SK-N-SH (cell line): ENCODE data around the gene MAT2A. TPM values are rescaled to one million over a fixed set of nuclear protein-coding genes. Genes with fewer than 3 reads are reported as not detected.

ENCODE experiments used
- CTCF ChIA-PET: fragments of 300-600, 350-600 bp; formaldehyde crosslinking; extraction: SDS; loops from one replicate; lab custom pipeline; 2021; lab: Yijun Ruan, JAX
- POLR2A ChIA-PET: fragments of 350-600 bp; sonication (Branson Sonifier 250); formaldehyde crosslinking; extraction: SDS; loops from one replicate; lab custom pipeline; 2020; ENCODE audit warnings: antibody characterized with exemption, inconsistent platforms; lab: Yijun Ruan, JAX
- DNase-seq: peaks from one replicate; pipeline ENCODE4 v3.0.0; 2012
- H2AFZ ChIP-seq: fragments of 200-600 bp; sonication (generic); 2 replicates; pipeline ENCODE4 v1.8.1; 2016; ENCODE audit warnings: antibody characterized with exemption, mild to moderate bottlenecking, low read depth
- H3F3A ChIP-seq: fragments of 200-600 bp; sonication (generic); replicated peaks from 2 replicates; pipeline ENCODE3; 2016; ENCODE audit warnings: antibody characterized with exemption, mild to moderate bottlenecking; ENCODE audit not compliant: insufficient read depth
- H3K27ac ChIP-seq, 2 experiments: fragments of 200-500 bp in 1 of 2; fragments of 200-600 bp in 1 of 2; sonication (Bioruptor generic) in 1 of 2; sonication (generic), shearing (Covaris generic) in 1 of 2; 2 replicates each; pipeline versions ENCODE4 v1.5.1 to v1.6.1; 2014 to 2016; ENCODE audit warnings: low read depth in 2 of 2, inconsistent platforms in 1 of 2, low read length in 1 of 2, mild to moderate bottlenecking in 1 of 2, mixed read lengths in 1 of 2
- H3K27me3 ChIP-seq: fragments of 200-600 bp; sonication (generic), shearing (Covaris generic); 2 replicates; pipeline ENCODE4 v1.6.1; 2016; ENCODE audit warnings: mixed run types; ENCODE audit not compliant: insufficient read depth
- H3K36me3 ChIP-seq, 2 experiments: fragments of 200-500 bp in 1 of 2; fragments of 200-600 bp in 1 of 2; sonication (Bioruptor generic) in 1 of 2; sonication (generic) in 1 of 2; replicated peaks in 1 of 2; 2 replicates each; pipeline versions ENCODE3 to v1.5.1; 2014 to 2016; ENCODE audit warnings: low read length in 1 of 2, mild to moderate bottlenecking in 1 of 2; ENCODE audit not compliant: insufficient read depth in 2 of 2, control insufficient read depth in 1 of 2
- H3K4me1 ChIP-seq, 2 experiments: fragments of 200-500 bp in 1 of 2; fragments of 200-600 bp in 1 of 2; sonication (Bioruptor generic) in 1 of 2; sonication (generic), shearing (Covaris generic) in 1 of 2; 2 replicates each; pipeline versions ENCODE4 v1.5.1 to v1.6.1; 2014 to 2016; ENCODE audit warnings: low read depth in 1 of 2, low read length in 1 of 2, mixed run types in 1 of 2; ENCODE audit not compliant: insufficient read depth in 2 of 2, control insufficient read depth in 1 of 2
- H3K4me2 ChIP-seq: fragments of 200-600 bp; sonication (generic), shearing (Covaris generic); 2 replicates; pipeline ENCODE4 v1.6.1; 2017; ENCODE audit warnings: mixed run types
- H3K4me3 ChIP-seq, 2 experiments: fragments of 200-500 bp in 1 of 2; fragments of 200-600 bp in 1 of 2; sonication (Bioruptor generic) in 1 of 2; sonication (generic), shearing (Covaris generic) in 1 of 2; 2 replicates each; pipeline versions ENCODE4 v1.5.1 to v1.8.1; 2014 to 2016; ENCODE audit warnings: low read depth in 2 of 2, inconsistent platforms in 1 of 2, low read length in 1 of 2, mild to moderate bottlenecking in 1 of 2, mixed read lengths in 1 of 2, moderate library complexity in 1 of 2
- H3K79me2 ChIP-seq: fragments of 200-600 bp; sonication (generic); 2 replicates; pipeline ENCODE4 v1.8.1; 2017; ENCODE audit warnings: mild to moderate bottlenecking; ENCODE audit not compliant: insufficient read depth
- H3K9ac ChIP-seq: fragments of 200-600 bp; sonication (generic); 2 replicates; pipeline ENCODE4 v1.6.1; 2017; ENCODE audit warnings: mixed run types
- H3K9me2 ChIP-seq: fragments of 200-600 bp; sonication (generic); 2 replicates; pipeline ENCODE4 v1.6.1; 2017; ENCODE audit warnings: mixed run types
- H3K9me3 ChIP-seq: fragments of 200-600 bp; sonication (generic); 2 replicates; pipeline ENCODE4 v1.6.1; 2017; ENCODE audit warnings: mixed run types, mild to moderate bottlenecking, moderate library complexity
- H4K20me1 ChIP-seq: fragments of 200-600 bp; sonication (generic); 2 replicates; pipeline ENCODE4 v1.6.1; 2017; ENCODE audit warnings: mild to moderate bottlenecking, mixed run types; ENCODE audit not compliant: insufficient read depth
- EP300 ChIP-seq, 2 experiments: IDR thresholded peaks; 2 replicates each; pipeline versions ENCODE4 v1.4.0 to v1.6.1; 2012; ENCODE audit warnings: borderline replicate concordance in 1 of 2, low read depth in 1 of 2, low read length in 1 of 2
- EZH2phosphoT487 ChIP-seq: fragments of 200-600 bp; sonication (generic); IDR thresholded peaks from 2 replicates; pipeline ENCODE4 v1.6.1; 2017; ENCODE audit warnings: low read depth, mixed run types, mild to moderate bottlenecking, antibody characterized with exemption, moderate library complexity, borderline replicate concordance
- FOSL2 ChIP-seq: IDR thresholded peaks from 2 replicates; pipeline ENCODE4 v1.4.0; 2012; ENCODE audit warnings: low read depth, mild to moderate bottlenecking, moderate library complexity, borderline replicate concordance
- FOXM1 ChIP-seq: IDR thresholded peaks from 2 replicates; pipeline ENCODE4 v1.4.0; 2012; ENCODE audit warnings: low read depth, mild to moderate bottlenecking
- MEF2A ChIP-seq: IDR thresholded peaks from 2 replicates; pipeline ENCODE4 v1.4.0; 2012; ENCODE audit warnings: low read depth, borderline replicate concordance
- MXI1 ChIP-seq: IDR thresholded peaks from 2 replicates; pipeline ENCODE4 v1.6.1; 2012; ENCODE audit warnings: mild to moderate bottlenecking, low read depth, low read length, improper control_type of control experiment
- NFIC ChIP-seq: IDR thresholded peaks from 2 replicates; pipeline ENCODE4 v1.4.0; 2012; ENCODE audit warnings: borderline replicate concordance
- RCOR1 ChIP-seq: fragments of 150-350 bp; IDR thresholded peaks from 2 replicates; pipeline ENCODE4 v1.6.1; 2017; ENCODE audit warnings: antibody characterized with exemption, low read length
- REST ChIP-seq: IDR thresholded peaks from 2 replicates; pipeline ENCODE4 v1.6.1; 2012; ENCODE audit warnings: mild to moderate bottlenecking, low read depth, low read length, moderate library complexity
- RFX5 ChIP-seq: IDR thresholded peaks from 2 replicates; pipeline ENCODE4 v1.6.1; 2012; ENCODE audit warnings: mild to moderate bottlenecking, improper control_type of control experiment, low read length
- RXRA ChIP-seq: IDR thresholded peaks from 2 replicates; pipeline ENCODE4 v1.4.0; 2012; ENCODE audit warnings: low read depth, mild to moderate bottlenecking, borderline replicate concordance
- SIN3A ChIP-seq: IDR thresholded peaks from 2 replicates; pipeline ENCODE4 v1.6.1; 2012; ENCODE audit warnings: low read depth, mild to moderate bottlenecking, low read length, moderate library complexity, borderline replicate concordance
- TCF12 ChIP-seq: IDR thresholded peaks from 2 replicates; pipeline ENCODE4 v1.4.0; 2012
- TEAD4 ChIP-seq: IDR thresholded peaks from 2 replicates; pipeline ENCODE4 v1.4.0; 2012; ENCODE audit warnings: mild to moderate bottlenecking, borderline replicate concordance; ENCODE audit not compliant: insufficient read depth
- USF1 ChIP-seq: IDR thresholded peaks from 2 replicates; pipeline ENCODE4 v1.4.0; 2012; ENCODE audit warnings: low read depth, borderline replicate concordance
- YY1 ChIP-seq: IDR thresholded peaks from 2 replicates; pipeline ENCODE4 v1.4.0; 2012; ENCODE audit warnings: low read depth, mild to moderate bottlenecking
- ZBTB33 ChIP-seq: IDR thresholded peaks from 2 replicates; pipeline ENCODE4 v1.4.0; 2012; ENCODE audit warnings: low read depth, borderline replicate concordance
- WGBS: methylation state at CpG from one replicate; pipeline ENCODE4 v1.1.6; 2017; ENCODE audit warnings: low lambda C conversion rate; 5-methylcytosine and 5-hydroxymethylcytosine counted together
- polyA plus RNA-seq, 3 experiments: library from polyadenylated mRNA; depleted of rRNA; stranded (reverse); fragments of >200 nt; gene quantifications; 2 replicates each; pipeline ENCODE4 v1.2.3, GENCODE V29; 2012
- TF ChIP-seq, protein P1 (sequence below): IDR thresholded peaks from 2 replicates; pipeline ENCODE4 v1.4.0; 2012; ENCODE audit warnings: low read depth
- TF ChIP-seq, protein P2 (sequence below): fragments of 200-600 bp; sonication (generic); IDR thresholded peaks from 2 replicates; pipeline ENCODE4 v1.6.1; 2017; ENCODE audit warnings: antibody characterized with exemption, mild to moderate bottlenecking, moderate library complexity

The MAT2A gene
- polyA plus RNA-seq, 1 of the 3 experiments (the other 2 are of a cell fraction): 187 TPM

GRCh38 chr2:85557130-85557529 is 18.2 kb downstream of the MAT2A start:
- CTCF ChIA-PET: interaction anchor here (0.9 to 16.6 kb wide), 3 partner anchors 135 to 165 kb away, joined by 3 to 364 read pairs (median 3); partner anchors contain the start of gene SH2D6

More at GRCh38 chr2:85557130-85557529, 18.2 kb downstream of the MAT2A start:
- no peak overlapping the region for H3K27ac ChIP-seq
- DNase-seq: no peak
- TF ChIP-seq REST (no peak), MEF2A (no peak), EP300 (IDR thresholded peaks at IDR 0.05; ENCODE audit: borderline replicate concordance in 1 of 2, low read depth in 1 of 2, low read length in 1 of 2) (no peak), TEAD4 (no peak), SIN3A (no peak), RCOR1 (no peak), RXRA (no peak), FOSL2 (no peak), TCF12 (no peak), ZBTB33 (no peak), NFIC (no peak), RFX5 (no peak), USF1 (no peak), EZH2phosphoT487 (no peak), MXI1 (no peak), FOXM1 (no peak), YY1 (no peak)
- TF ChIP-seq, protein P1, sequence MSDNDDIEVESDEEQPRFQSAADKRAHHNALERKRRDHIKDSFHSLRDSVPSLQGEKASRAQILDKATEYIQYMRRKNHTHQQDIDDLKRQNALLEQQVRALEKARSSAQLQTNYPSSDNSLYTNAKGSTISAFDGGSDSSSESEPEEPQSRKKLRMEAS: no peak
- TF ChIP-seq, protein P2, sequence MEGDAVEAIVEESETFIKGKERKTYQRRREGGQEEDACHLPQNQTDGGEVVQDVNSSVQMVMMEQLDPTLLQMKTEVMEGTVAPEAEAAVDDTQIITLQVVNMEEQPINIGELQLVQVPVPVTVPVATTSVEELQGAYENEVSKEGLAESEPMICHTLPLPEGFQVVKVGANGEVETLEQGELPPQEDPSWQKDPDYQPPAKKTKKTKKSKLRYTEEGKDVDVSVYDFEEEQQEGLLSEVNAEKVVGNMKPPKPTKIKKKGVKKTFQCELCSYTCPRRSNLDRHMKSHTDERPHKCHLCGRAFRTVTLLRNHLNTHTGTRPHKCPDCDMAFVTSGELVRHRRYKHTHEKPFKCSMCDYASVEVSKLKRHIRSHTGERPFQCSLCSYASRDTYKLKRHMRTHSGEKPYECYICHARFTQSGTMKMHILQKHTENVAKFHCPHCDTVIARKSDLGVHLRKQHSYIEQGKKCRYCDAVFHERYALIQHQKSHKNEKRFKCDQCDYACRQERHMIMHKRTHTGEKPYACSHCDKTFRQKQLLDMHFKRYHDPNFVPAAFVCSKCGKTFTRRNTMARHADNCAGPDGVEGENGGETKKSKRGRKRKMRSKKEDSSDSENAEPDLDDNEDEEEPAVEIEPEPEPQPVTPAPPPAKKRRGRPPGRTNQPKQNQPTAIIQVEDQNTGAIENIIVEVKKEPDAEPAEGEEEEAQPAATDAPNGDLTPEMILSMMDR: no peak
- no peak overlapping the region for H3K4me2 ChIP-seq
- peaks cover 9 to 42% of the 10 kb centered on the region in 2 experiments for H3K36me3 ChIP-seq
- no peaks in the 10 kb centered on the region for H4K20me1 ChIP-seq
- POLR2A ChIA-PET: interaction anchor here (1.4 to 1.9 kb wide), 3 partner anchors 9 to 16 kb away, joined by 8 to 10 read pairs (median 9); no protein-coding TSS in a partner anchor
- H3K9me2 ChIP-seq: no peaks in the 10 kb centered on the region
- peaks cover 4% of the 10 kb centered on the region for H3F3A ChIP-seq
- no peaks in the 10 kb centered on the region; a peak in 2 of 4 replicates for H3K4me1 ChIP-seq
- H3K27me3 ChIP-seq: no peaks in the 10 kb centered on the region
- H3K9me3 ChIP-seq: no peaks in the 10 kb centered on the region
- WGBS: 88% methylated on average over 5 of the region's 5 CpGs
- no peak overlapping the region for H2AFZ ChIP-seq
- peaks cover 42% of the 10 kb centered on the region for H3K79me2 ChIP-seq
- no peak overlapping the region for H3K9ac ChIP-seq
- H3K4me3 ChIP-seq: no peak overlapping the region
